Activated CD4-positive, alpha-beta T cell treated with anti-CD3 and anti-CD28 coated beads, Interleukin-10, Interleukin-2, amounts not matched to agents 100 ng/mL and 50 ng/mL, durations not matched to agents 16 hours and 8 hours (primary cell): ENCODE measurements around the gene RAPSN.

ENCODE experiments used
- DNase-seq: peaks from one replicate; pipeline ENCODE4 v3.0.0-alpha.2; 2020

RAPSN gene

GRCh38 chr11:47448566-47449427, at the start of gene RAPSN:
Gene RAPSN, minus strand, starts transcription at chr11:47449136. Its CDS starts 172 bp downstream, at chr11:47448964.
- DNase-seq, result no peak

- no peak for DNase-seq
These were observed 49.2 kb upstream of the RAPSN start for GRCh38 chr11:47498149-47498548.

- DNase-seq, result no peak
These were observed 47.9 kb upstream of the RAPSN start for GRCh38 chr11:47496808-47497207.

- DNase-seq, result no peak
These were observed 46.9 kb upstream of the RAPSN start for GRCh38 chr11:47495856-47496217.

GRCh38 chr11:47495011-47495855, 46.3 kb upstream of the RAPSN start:
- DNase-seq, result no peak

GRCh38 chr11:47489395-47489755, 40.4 kb upstream of the RAPSN start:
- DNase-seq, result no peak

- DNase-seq, result no peak
These were observed 39.9 kb upstream of the RAPSN start for GRCh38 chr11:47488674-47489394.

GRCh38 chr11:47488111-47488510, 39.2 kb upstream of the RAPSN start:
- no peak for DNase-seq

- DNase-seq, result no peak
These were observed 38.5 kb upstream of the RAPSN start for GRCh38 chr11:47487421-47487820.

- no peak for DNase-seq
These were observed 36.2 kb upstream of the RAPSN start for GRCh38 chr11:47485107-47485506.

- no peak for DNase-seq
These were observed 34.5 kb upstream of the RAPSN start for GRCh38 chr11:47483457-47483856.

- DNase-seq, result no peak
These were observed 31.8 kb upstream of the RAPSN start for GRCh38 chr11:47480762-47481161.

- no peak for DNase-seq
These were observed 29.9 kb upstream of the RAPSN start for GRCh38 chr11:47478651-47479329.

- DNase-seq, result no peak
These were observed 28.8 kb upstream of the RAPSN start for GRCh38 chr11:47477753-47478152.

- peak; percentile 87 for DNase-seq
These were observed 28.4 kb upstream of the RAPSN start for GRCh38 chr11:47477323-47477722.

- no peak for DNase-seq
These were observed 21.7 kb upstream of the RAPSN start for GRCh38 chr11:47470671-47471070.

- DNase-seq, result no peak
These were observed 20.6 kb upstream of the RAPSN start for GRCh38 chr11:47469361-47470179.

- DNase-seq, result no peak
These were observed 19.8 kb upstream of the RAPSN start for GRCh38 chr11:47468598-47469214.

GRCh38 chr11:47467357-47467756, 18.4 kb upstream of the RAPSN start:
- no peak for DNase-seq

GRCh38 chr11:47466701-47467250, 17.8 kb upstream of the RAPSN start:
- no peak for DNase-seq

- DNase-seq, result no peak
These were observed 17.3 kb upstream of the RAPSN start for GRCh38 chr11:47466201-47466600.
